Activated effector memory CD4-positive, alpha-beta T cell treated with Interleukin-2 at 50 U/mL for 16 hours (primary cell): ENCODE data around the gene EHMT2.

Source experiments
- DNase-seq: peaks from one replicate; pipeline ENCODE4 v3.0.0-alpha.2; 2020

EHMT2 gene

DNA sequence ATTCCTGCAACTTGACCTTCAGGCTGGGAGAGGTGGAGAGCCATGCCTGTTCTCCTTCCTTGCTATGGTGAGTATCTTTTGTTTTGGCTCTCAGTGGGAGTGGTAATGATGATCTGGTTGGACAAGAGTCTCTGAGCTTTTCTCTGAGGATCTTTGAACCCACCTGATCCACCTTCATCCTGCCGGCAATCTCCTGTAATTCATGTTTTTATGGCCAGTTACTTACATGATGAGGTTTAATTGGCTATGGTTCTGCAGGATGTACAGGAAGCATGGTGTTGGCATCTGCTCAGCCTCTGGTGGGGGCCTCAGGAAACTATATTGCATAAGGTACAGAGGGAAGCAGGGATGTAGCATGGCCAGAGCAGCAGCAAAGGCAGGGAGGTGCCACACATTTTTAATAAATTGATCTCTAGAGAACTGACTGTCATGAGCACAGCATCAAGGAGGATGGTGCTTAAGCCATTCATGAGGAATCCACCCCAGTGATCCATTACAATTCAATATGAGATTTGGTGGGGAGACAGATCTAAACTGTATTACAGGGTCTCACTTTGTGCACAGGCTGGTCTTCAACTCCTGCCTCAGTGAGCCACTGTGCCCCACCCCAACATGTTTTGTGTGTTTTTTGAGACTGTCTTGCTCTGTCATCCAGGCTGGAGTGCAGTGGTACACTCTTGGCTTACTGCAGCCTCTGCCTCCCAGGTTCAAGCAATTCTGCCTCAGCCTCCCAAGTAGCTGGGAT lies 60.0 kb downstream of the EHMT2 start:
- DNase-seq, result no peak

DNA sequence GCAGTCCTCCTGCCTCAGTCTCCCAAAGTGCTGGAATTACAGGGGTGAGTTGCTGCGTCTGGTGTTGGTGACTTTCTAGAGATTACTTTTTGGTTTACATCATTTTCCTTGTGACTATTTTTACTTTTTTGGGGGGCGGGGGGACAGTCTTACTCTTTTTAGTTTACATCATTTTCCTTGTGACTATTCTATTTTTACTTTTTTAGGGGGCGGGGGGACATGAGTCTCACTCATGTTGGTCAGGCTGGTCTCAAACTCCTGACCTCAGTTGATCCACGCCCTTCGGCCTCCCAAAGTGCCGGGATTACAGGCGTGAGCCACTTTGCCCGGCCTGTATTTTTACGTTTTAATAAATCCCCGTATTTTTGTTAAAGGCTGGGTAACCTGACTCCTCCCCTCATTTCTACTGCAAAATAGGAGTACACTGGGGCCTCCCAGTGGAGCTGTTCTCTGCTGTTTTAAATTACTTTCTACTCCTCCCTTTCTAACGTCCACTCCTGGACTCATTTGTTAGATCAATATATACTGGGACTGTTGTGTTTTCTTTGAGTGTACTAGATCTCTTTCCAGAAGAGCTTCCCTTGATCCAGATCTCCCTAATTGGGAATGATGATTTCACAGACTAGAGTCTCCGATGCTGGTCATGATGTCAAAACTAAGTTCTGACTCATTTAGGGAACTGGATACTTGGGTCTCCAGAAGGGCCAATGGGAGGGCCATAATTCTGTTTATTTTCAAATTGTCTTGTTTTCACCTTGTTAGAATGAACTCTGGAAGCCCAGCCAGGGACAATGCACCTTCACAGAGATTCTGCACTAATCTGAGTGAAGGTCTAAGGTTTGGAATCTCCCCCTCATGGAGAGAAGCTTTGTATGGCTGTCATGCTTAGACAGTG lies 60.8 kb downstream of the EHMT2 start:
- DNase-seq, result no peak

DNA sequence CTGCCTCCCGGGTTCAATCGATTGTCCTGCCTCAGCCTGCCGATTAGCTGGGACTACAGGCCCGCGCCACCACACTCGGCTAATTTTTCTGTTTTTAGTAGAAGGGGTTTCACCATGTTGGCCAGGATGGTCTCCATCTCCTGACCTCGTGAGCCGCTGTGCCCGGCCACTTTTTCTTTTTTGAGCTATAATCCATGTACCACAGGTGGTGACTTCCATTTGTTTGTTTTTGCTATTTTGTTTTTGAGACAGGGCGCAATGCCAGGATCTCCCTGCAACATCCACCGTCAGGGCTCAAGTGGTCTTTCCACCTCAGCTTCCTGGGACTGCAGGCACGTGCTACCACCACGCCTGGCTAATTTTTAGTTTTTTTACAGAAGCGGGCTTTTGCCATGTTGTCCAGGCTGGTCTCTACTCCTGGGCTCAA lies 61.4 kb downstream of the EHMT2 start:
- DNase-seq, result no peak

DNA sequence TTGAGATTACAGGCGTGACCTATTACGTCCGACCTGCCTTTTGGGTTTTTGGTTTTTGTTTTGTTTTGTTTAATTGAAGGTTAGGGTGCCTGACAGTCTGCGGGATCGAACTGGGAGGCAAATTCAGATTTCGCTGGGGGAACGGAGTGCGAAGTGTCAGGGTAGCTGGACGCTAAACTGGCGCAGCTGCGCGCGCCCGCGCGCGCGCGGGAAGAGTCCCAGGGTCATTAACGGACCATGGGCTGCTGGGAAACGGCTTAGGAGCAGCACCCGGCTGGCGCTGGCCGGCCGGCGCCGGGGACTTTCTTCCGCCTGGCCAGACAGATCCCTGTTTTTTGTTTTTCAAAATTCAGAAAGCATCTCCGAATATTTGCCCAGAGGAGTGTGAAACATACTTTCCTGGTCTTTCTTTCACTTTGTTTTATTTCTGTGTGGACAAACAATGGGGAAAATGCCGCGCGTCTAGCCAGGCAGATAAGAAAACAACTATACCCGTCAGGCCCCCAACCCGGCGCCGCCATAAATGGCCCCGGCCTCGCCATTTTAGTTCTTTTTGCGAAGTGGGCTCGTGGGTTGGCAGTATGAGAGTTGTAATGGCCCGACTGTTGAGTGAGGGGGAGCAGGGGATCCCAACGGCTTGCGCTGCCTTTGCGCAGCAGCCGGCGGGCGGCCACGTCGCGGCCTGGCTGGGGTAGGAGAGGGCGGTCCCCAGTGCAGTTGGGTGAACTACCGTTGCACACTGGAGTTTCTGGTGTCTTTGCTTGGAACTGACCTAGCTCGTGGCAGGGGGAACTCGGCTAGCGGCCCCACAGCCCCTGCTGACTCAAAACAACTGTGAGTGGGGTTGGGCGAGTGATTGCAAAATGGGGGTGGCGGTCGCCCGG lies 62.9 kb downstream of the EHMT2 start:
- DNase-seq, result peak; percentile 70

DNA sequence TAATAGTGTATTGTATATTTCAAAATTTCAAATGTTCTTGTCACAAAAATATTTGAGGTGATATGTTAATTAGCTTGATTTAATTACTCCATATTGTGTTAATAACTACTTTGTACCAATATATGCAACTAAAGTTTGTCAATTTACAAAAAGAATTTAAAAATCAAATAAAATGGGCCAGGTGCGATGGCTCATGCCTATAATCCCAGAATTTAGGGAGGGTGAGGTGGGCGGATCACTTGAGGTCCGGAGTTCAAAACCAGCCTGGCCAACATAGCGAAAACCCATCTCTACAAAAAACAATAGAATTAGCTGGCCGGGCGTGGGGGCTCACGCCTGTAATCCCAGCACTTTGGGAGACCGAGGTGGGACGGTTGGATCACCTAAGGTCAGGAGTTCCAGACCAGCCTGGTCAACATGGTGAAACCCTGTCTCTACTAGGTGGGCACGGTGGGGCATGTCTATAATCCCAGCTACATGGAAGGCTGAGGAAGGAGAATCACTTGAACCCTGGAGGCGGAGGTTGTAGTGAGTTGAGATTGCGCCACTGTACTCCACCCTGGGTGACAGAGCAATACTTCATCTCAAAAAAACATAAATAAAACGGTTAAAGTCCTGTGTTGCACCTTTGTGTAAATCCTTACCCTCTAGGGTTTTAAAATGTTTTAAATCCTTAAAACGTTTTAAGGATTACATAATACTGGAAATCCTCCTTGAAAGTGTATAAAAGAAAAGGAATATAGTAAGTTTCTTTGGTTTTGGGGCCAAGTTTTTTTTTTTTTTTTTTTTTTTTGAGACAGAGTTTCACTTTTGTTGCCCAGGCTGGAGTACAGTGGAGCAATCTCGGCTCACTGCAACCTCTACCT lies 65.9 kb downstream of the EHMT2 start:
- DNase-seq, result no peak

DNA sequence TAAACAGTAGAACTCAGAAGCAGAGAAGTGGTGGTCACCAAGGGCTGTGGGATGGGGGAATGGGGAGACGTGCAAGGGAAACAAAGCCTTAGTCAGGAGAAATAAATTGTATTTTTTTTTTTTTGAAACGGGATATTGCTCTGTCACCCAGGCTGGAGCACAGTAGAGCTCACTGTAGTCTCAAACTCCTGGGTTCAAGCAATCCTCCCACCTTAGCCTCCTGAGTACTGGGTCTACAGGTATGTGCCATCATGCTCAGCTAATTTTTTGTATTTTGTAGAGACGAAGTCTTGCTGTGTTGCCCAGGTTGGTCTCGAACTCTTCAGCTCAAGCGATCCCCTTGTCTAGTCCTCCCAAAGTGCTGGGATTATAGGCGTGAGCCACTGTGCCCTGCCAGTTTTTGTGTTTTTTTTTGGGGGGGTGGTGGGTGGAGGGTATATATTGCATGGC lies 66.6 kb downstream of the EHMT2 start:
- DNase-seq, result no peak
